ENCODE results near the gene CCDC24.

CCDC24 gene

DNA sequence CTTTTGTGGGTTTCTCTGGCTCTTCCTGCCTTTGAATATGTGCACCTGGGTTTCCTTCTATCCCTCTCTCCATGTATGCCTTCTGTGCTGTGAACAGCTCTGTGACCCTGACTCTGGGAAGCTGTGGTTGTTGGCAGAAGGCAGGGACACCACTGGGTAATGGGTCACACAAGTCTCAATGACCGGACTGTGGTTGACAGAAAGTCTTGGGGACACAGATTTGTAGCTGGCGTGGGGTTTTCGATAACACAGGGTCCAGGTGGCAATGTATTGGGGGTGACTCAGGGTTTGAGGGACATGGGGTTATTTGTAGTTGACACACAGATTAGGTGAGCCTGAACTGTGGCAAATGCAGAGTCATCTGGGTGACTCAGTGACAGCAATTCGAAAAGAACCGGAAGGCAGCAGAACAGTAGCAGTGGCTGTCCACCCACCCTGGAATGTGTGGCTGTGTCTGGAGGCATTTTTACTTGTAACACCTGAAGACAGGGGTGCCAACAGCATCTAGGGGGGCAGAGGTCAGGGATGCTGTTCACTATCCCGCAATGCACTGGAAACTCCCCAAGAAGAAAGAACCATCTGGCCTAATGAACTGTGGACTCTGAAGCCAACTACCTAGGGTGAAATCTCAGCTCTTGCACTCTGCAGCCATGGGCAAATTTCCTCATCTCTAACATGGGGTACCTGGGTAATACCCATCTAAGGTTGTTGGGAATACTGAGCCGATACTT, 52.8 kb downstream of the CCDC24 start:
- FAIRE-seq: no peak

DNA sequence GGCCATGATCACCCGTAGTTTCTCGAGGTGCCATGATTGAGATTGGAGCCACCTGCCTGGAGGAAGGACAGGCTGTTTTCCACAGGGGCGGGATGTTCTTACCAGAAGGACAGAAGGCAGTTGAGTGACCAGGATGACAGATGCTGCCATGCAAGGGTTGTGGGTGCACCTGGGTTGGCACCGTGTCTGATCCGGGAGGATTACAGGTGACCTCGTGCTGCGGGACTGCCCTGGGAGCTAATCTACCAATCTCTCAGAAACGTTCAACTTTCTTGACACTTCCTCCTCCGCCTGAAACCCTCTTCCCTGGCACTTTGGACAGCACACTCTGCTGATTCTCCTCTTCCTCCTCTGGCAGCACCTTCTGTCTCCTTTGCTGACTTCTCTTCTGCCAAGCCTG, 53.7 kb downstream of the CCDC24 start:
- no peak for FAIRE-seq
